ENCODE results near the gene C5AR1. TPM values are rescaled to one million over a fixed set of nuclear protein-coding genes. Genes with fewer than 3 reads are reported as not detected.

The C5AR1 gene
- total RNA-seq, 1 experiment from 2014 or later: 0.92 TPM

GRCh38 chr19:47264629-47265028 lies 45.0 kb upstream of the C5AR1 start:
- no peak overlapping the region for H3K4me3 ChIP-seq (ENCODE audit: low read depth, low read length, poor library complexity, severe bottlenecking)
- no peaks in the 10 kb centered on the region for H3K4me1 ChIP-seq (ENCODE audit: insufficient read depth, low read length, poor library complexity, severe bottlenecking)
- POLR2A ChIA-PET (ENCODE audit: low non-redundant PET): no interaction called here
- peaks cover 41% of the 10 kb centered on the region for H3K36me3 ChIP-seq (ENCODE audit: insufficient read depth, low read length, poor library complexity, severe bottlenecking)
- H3K27ac ChIP-seq (ENCODE audit: low read depth, low read length, poor library complexity, severe bottlenecking): no peak overlapping the region
- no peaks in the 10 kb centered on the region for H3K27me3 ChIP-seq (replicated peaks; ENCODE audit: insufficient read depth, low read depth, low read length, poor library complexity)
- TF ChIP-seq EZH2 (IDR thresholded peaks at IDR 0.05; ENCODE audit: borderline replicate concordance, low read depth, low read length, poor library complexity, severe bottlenecking): no peak
- TF ChIP-seq CTCF (conservative IDR thresholded peaks at IDR 0.05; ENCODE audit: low read depth, low read length): no peak
- intact Hi-C loops (cut with micrococcal nuclease; ENCODE audit: unreplicated experiment): no loop called here
- CTCF ChIA-PET: no interaction called here
- no peak for DNase-seq (ENCODE audit: low spot score)
- no TSS peak for BruUV-seq (replicated peaks)
- H3K9me3 ChIP-seq (ENCODE audit: low read depth, low read length, poor library complexity, severe bottlenecking): no peaks in the 10 kb centered on the region

- Histone ChIP-seq H3K9me3 (ENCODE audit: low read depth, low read length, poor library complexity, severe bottlenecking) (no peaks in the 10 kb centered on the region), H3K27me3 (replicated peaks; ENCODE audit: insufficient read depth, low read depth, low read length, poor library complexity) (no peaks in the 10 kb centered on the region), H3K36me3 (ENCODE audit: insufficient read depth, low read length, poor library complexity, severe bottlenecking) (peaks cover 37% of the 10 kb centered on the region), H3K4me3 (ENCODE audit: low read depth, low read length, poor library complexity, severe bottlenecking) (no peak overlapping the region), H3K27ac (ENCODE audit: low read depth, low read length, poor library complexity, severe bottlenecking) (no peak overlapping the region), H3K4me1 (ENCODE audit: insufficient read depth, low read length, poor library complexity, severe bottlenecking) (no peaks in the 10 kb centered on the region)
- ChIA-PET POLR2A (ENCODE audit: low non-redundant PET) (no interaction called here), CTCF (no interaction called here)
- no TSS peak for BruUV-seq (replicated peaks)
- intact Hi-C loops (cut with micrococcal nuclease; ENCODE audit: unreplicated experiment): no loop called here
- DNase-seq (ENCODE audit: low spot score): no peak
- TF ChIP-seq EZH2 (IDR thresholded peaks at IDR 0.05; ENCODE audit: borderline replicate concordance, low read depth, low read length, poor library complexity, severe bottlenecking) (no peak), CTCF (conservative IDR thresholded peaks at IDR 0.05; ENCODE audit: low read depth, low read length) (no peak)
Measured at GRCh38 chr19:47266401-47266941, 43.2 kb upstream of the C5AR1 start.

GRCh38 chr19:47267350-47267759 lies 42.3 kb upstream of the C5AR1 start:
- peaks cover 40% of the 10 kb centered on the region for H3K36me3 ChIP-seq (ENCODE audit: insufficient read depth, low read length, poor library complexity, severe bottlenecking)
- DNase-seq (ENCODE audit: low spot score): no peak
- H3K27me3 ChIP-seq (replicated peaks; ENCODE audit: insufficient read depth, low read depth, low read length, poor library complexity): no peaks in the 10 kb centered on the region
- POLR2A ChIA-PET (ENCODE audit: low non-redundant PET): no interaction called here
- no peak overlapping the region for H3K27ac ChIP-seq (ENCODE audit: low read depth, low read length, poor library complexity, severe bottlenecking)
- no TSS peak for BruUV-seq (replicated peaks)
- no peak for TF ChIP-seq EZH2 (IDR thresholded peaks at IDR 0.05; ENCODE audit: borderline replicate concordance, low read depth, low read length, poor library complexity, severe bottlenecking)
- TF ChIP-seq CTCF (conservative IDR thresholded peaks at IDR 0.05; ENCODE audit: low read depth, low read length): no peak
- peaks cover 1% of the 10 kb centered on the region for H3K4me1 ChIP-seq (ENCODE audit: insufficient read depth, low read length, poor library complexity, severe bottlenecking)
- intact Hi-C loops (cut with micrococcal nuclease; ENCODE audit: unreplicated experiment): no loop called here
- H3K4me3 ChIP-seq (ENCODE audit: low read depth, low read length, poor library complexity, severe bottlenecking): no peak overlapping the region
- CTCF ChIA-PET: no interaction called here
- H3K9me3 ChIP-seq (ENCODE audit: low read depth, low read length, poor library complexity, severe bottlenecking): no peaks in the 10 kb centered on the region
